Cerebellar cortex (tissue), 1 donor: ENCODE data around the gene PPP2R5B.

Experiments
- DNase-seq: peaks from one replicate; pipeline ENCODE4 v3.0.0-alpha.2; 2015; ENCODE audit warnings: low spot score

PPP2R5B gene

GRCh38 chr11:64908766-64909165 lies 15.7 kb upstream of the PPP2R5B start:
- DNase-seq = no peak

GRCh38 chr11:64909653-64910343 lies 14.7 kb upstream of the PPP2R5B start:
- DNase-seq = no peak

GRCh38 chr11:64910451-64911093 lies 13.9 kb upstream of the PPP2R5B start:
- no peak for DNase-seq

- no peak for DNase-seq
Measured at GRCh38 chr11:64911142-64911541, 13.3 kb upstream of the PPP2R5B start.

- DNase-seq = no peak
Measured at GRCh38 chr11:64911689-64912088, 12.8 kb upstream of the PPP2R5B start.

GRCh38 chr11:64913171-64913727 lies 11.2 kb upstream of the PPP2R5B start:
- no peak for DNase-seq

GRCh38 chr11:64914123-64914522 lies 10.4 kb upstream of the PPP2R5B start:
- DNase-seq = no peak

- no peak for DNase-seq
Measured at GRCh38 chr11:64915376-64915887, 9.1 kb upstream of the PPP2R5B start.

- no peak for DNase-seq
Measured at GRCh38 chr11:64916040-64916774, 8.3 kb upstream of the PPP2R5B start.

- peak; percentile 100 for DNase-seq
Measured at GRCh38 chr11:64916775-64917662, 7.5 kb upstream of the PPP2R5B start, which contains the start of gene ATG2A. ATG2A (minus strand) TSS chr11:64917209; CDS start chr11:64917135, 74 bp downstream.

GRCh38 chr11:64917663-64917995 lies 6.9 kb upstream of the PPP2R5B start:
- DNase-seq = no peak

- peak; percentile 41 for DNase-seq
Measured at GRCh38 chr11:64918017-64918416, 6.5 kb upstream of the PPP2R5B start.

GRCh38 chr11:64919627-64920026 lies 4.9 kb upstream of the PPP2R5B start:
- DNase-seq = peak; percentile 66

GRCh38 chr11:64920124-64920523 lies 4.4 kb upstream of the PPP2R5B start:
- no peak for DNase-seq

- no peak for DNase-seq
Measured at GRCh38 chr11:64921384-64921783, 3.1 kb upstream of the PPP2R5B start.

- DNase-seq = peak; percentile 18
Measured at GRCh38 chr11:64923151-64923661, 1.3 kb upstream of the PPP2R5B start.

GRCh38 chr11:64924910-64925284 lies 408 bp downstream of the PPP2R5B start:
- peak; percentile 20 for DNase-seq

- DNase-seq = no peak
Measured at GRCh38 chr11:64925536-64926436, 1.3 kb downstream of the PPP2R5B start.

GRCh38 chr11:64926689-64927088 lies 2.2 kb downstream of the PPP2R5B start:
- no peak for DNase-seq

- DNase-seq = no peak
Measured at GRCh38 chr11:64928957-64929356, 4.5 kb downstream of the PPP2R5B start.
